Tibial nerve (tissue), 4 donors: Measurements from ENCODE around the gene HBZ. TPM values are rescaled to one million over a fixed set of nuclear protein-coding genes. Genes with fewer than 3 reads are reported as not detected.
A peak's percentile ranks its signal among the peaks of the same experiment; 100 is the strongest.
"Not testable (repeated sequence)": the region's sequence is repeated elsewhere in the genome, so short reads cannot be mapped to it uniquely, and the experiment has no call there.

Experiments used
- DNase-seq, 2 donors: peaks; one replicate each; pipeline ENCODE4 v3.0.0-alpha.2; 2019; ENCODE audit warnings: low spot score in 2 of 2
- H3K27ac ChIP-seq, 4 donors: fragments of 200-600 bp; sonication (generic) in 3 of 4; one replicate each; pipeline ENCODE4 v1.5.1; 2017 to 2019; ENCODE audit warnings: mild to moderate bottlenecking in 1 of 4
- H3K27me3 ChIP-seq, 2 donors: fragments of 200-600 bp; sonication (generic) in 1 of 2; one replicate each; pipeline versions ENCODE4 v1.5.1 to v1.6.0; 2017 to 2019
- H3K36me3 ChIP-seq, 3 donors: fragments of 200-600 bp; sonication (generic); one replicate each; pipeline ENCODE4 v1.5.1; 2018 to 2019
- H3K4me1 ChIP-seq, 4 donors: fragments of 200-600 bp; sonication (generic) in 3 of 4; one replicate each; pipeline ENCODE4 v1.5.1; 2017 to 2019
- H3K4me3 ChIP-seq, 4 donors: fragments of 200-600 bp; sonication (generic) in 3 of 4; one replicate each; pipeline ENCODE4 v1.5.1; 2017 to 2019; ENCODE audit warnings: mild to moderate bottlenecking in 1 of 4, moderate library complexity in 1 of 4
- H3K9me3 ChIP-seq, 4 donors: fragments of 200-600 bp; sonication (generic) in 3 of 4; one replicate each; pipeline ENCODE4 v1.5.1; 2017 to 2019
- CTCF ChIP-seq, 5 experiments: fragments of 200-600 bp in 3 of 5; fragments of 450-650 bp in 2 of 5; sonication (generic) in 3 of 5; IDR thresholded peaks; one replicate each; pipeline ENCODE4 v1.5.1; 2016 to 2019; ENCODE audit warnings: antibody characterized with exemption in 5 of 5, mild to moderate bottlenecking in 3 of 5, moderate library complexity in 2 of 5
- EP300 ChIP-seq, 2 donors: sonication (generic); formaldehyde crosslinking; IDR thresholded peaks; one replicate each; pipeline ENCODE4 v1.6.1; 2017; ENCODE audit warnings: antibody characterized with exemption in 2 of 2, mild to moderate bottlenecking in 1 of 2
- POLR2A ChIP-seq, 2 donors: fragments of 450-650 bp; IDR thresholded peaks; one replicate each; pipeline ENCODE4 v1.6.1; 2017; ENCODE audit warnings: antibody characterized with exemption in 2 of 2, mild to moderate bottlenecking in 2 of 2, moderate library complexity in 2 of 2
- WGBS, 2 donors: methylation state at CpG; one replicate each; pipeline ENCODE4 v1.1.5; 2018; 5-methylcytosine and 5-hydroxymethylcytosine counted together
- total RNA-seq, 4 donors: library from RNA; depleted of rRNA; stranded (reverse); fragments of >200 nt; gene quantifications; one replicate each; pipeline ENCODE4 v1.1.0, GENCODE V29; 2016

The HBZ gene
- total RNA-seq, 4 donors from 2014 or later = not detected

DNA sequence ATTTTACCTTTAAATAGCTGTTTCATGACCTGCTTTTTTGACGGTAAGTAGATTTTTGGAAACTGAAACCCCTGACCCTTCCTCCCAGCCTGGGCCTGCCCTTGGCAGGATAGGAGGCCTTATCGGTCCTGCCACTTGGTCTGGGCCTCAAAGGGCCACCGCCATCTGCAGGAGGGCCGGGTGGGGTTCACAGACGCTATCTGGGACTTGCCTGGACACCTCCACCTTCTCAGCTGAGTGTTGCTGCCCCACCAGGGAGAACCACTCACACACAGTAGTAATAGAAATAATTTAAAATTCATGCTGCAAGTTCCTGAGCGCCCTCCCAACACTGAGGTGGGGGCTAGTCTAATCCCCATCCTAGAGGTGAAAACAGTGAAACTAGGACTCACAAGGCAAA is 9.4 kb upstream of the HBZ start:
- TF ChIP-seq EP300 (IDR thresholded peaks at IDR 0.05) (no peak), POLR2A (IDR thresholded peaks at IDR 0.05) (no peak)
- WGBS, 2 donors = 70 to 76% methylated on average over 6 of the region's 6 CpGs
- H3K36me3 ChIP-seq = no peaks in the 10 kb centered on the region
- H3K27ac ChIP-seq = peak overlapping the region in 1 of 4 donors; percentile 25
- H3K4me3 ChIP-seq = no peak overlapping the region
- peaks cover 0 to 13% of the 10 kb centered on the region in 2 donors for H3K27me3 ChIP-seq
- no peak for DNase-seq
- H3K9me3 ChIP-seq = no peaks in the 10 kb centered on the region
- H3K4me1 ChIP-seq = peaks cover 0 to 16% (median 0%) of the 10 kb centered on the region in 4 donors

GRCh38 chr16:143456-143855 is 9.0 kb upstream of the HBZ start:
- Histone ChIP-seq H3K27me3 (peaks cover 0 to 13% of the 10 kb centered on the region in 2 donors), H3K4me1 (peaks cover 0 to 16% (median 0%) of the 10 kb centered on the region in 4 donors), H3K36me3 (no peaks in the 10 kb centered on the region), H3K4me3 (no peak overlapping the region), H3K27ac (no peak overlapping the region), H3K9me3 (no peaks in the 10 kb centered on the region)
- DNase-seq = no peak
- 50 to 68% methylated on average over 6 of the region's 6 CpGs for WGBS, 2 donors
- TF ChIP-seq POLR2A (IDR thresholded peaks at IDR 0.05) = no peak
- no peak for TF ChIP-seq EP300 (IDR thresholded peaks at IDR 0.05)
- TF ChIP-seq CTCF (IDR thresholded peaks at IDR 0.05) = no peak

DNA sequence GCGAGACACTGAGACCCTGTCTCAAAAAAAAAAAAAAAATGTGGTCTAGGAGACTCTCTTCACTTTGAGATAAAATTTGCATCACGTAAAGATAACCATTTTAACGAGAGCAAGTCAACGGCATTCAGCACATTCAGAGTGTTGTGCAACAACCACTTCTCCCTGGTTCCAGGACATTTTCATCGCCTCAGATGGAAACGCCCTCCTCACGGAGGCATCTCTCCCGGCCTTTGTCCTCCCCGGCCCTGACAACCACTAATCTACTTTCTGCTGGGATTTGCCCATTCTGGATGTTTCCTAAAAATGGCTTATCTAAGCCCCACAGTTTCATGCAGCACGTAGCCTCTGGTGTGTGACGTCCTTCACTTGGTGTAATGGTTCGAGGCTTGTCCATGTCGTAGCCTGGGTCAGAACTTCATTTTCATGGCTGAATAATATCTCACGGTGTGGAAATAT is 7.6 kb upstream of the HBZ start:
- Histone ChIP-seq H3K36me3 (no peaks in the 10 kb centered on the region), H3K27ac (no peak overlapping the region), H3K9me3 (no peaks in the 10 kb centered on the region), H3K4me3 (no peak overlapping the region), H3K4me1 (peaks cover 0 to 12% (median 0%) of the 10 kb centered on the region in 4 donors), H3K27me3 (peaks cover 0 to 13% of the 10 kb centered on the region in 2 donors)
- TF ChIP-seq POLR2A (IDR thresholded peaks at IDR 0.05) (no peak), EP300 (IDR thresholded peaks at IDR 0.05) (no peak), CTCF (IDR thresholded peaks at IDR 0.05) (no peak)
- WGBS, 2 donors = 87 to 94% methylated on average over 14 of the region's 14 CpGs
- DNase-seq = no peak

DNA sequence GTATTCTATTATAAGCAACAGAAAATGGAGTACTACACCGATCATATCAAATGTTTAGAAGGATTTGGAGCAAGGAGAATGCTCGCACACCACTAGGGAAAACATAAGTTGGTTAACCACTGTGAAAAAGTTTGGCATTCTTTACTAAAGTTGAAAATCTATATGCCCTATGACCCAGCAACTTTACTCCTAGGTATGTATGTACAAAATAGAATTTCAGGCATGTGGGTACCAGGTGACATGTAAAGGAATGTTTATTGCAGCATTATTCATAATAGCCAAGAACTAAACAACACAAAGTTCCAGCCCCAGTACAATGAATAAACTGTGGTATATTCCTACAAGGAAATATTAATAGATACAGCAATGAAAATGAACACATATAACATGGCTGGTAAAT is 5.8 kb upstream of the HBZ start:
- DNase-seq = no peak
- peaks cover 0 to 12% (median 0%) of the 10 kb centered on the region in 4 donors for H3K4me1 ChIP-seq
- whole genome bisulfite sequencing, 2 donors = 89 to 90% methylated on average over 2 of the region's 2 CpGs
- H3K9me3 ChIP-seq = no peaks in the 10 kb centered on the region
- peaks cover 0 to 19% of the 10 kb centered on the region in 2 donors for H3K27me3 ChIP-seq
- TF ChIP-seq EP300 (IDR thresholded peaks at IDR 0.05) (no peak), CTCF (IDR thresholded peaks at IDR 0.05) (no peak), POLR2A (IDR thresholded peaks at IDR 0.05) (no peak)
- no peak overlapping the region for H3K27ac ChIP-seq
- H3K36me3 ChIP-seq = no peaks in the 10 kb centered on the region
- no peak overlapping the region for H3K4me3 ChIP-seq

DNA sequence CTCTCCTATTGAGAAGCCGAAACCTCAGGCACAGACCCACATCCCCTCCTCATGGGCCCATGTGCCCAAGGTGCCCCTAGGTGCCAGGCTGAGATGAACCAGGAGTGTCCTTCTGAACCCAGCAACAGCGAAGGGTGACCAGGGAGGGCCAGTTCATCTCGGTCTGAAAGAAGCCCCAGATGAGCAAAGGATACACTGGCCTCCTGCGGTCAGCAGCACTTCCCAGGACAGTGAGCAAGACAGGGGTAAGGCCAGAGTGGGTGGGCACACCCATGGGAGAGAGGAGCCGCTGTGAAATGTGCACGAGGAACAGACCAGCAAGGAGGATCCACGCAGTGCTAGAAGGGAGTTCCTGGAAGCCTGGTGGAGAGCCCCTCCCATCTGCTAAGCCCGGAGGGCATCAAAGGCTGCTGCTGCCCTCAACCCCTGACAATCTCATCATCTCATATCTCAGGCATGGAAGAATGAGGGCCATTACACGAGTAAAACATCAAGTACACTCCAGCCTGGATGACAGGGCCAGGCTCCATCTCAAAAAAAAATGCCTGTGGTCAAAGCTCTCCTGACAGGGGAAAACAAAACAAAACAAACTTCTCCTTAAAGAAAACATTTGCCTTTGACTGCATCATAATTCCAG is 3.3 kb upstream of the HBZ start:
- Histone ChIP-seq H3K4me3 (no peak overlapping the region), H3K4me1 (peaks cover 0 to under 1% (median under 1%) of the 10 kb centered on the region in 4 donors), H3K9me3 (no peaks in the 10 kb centered on the region), H3K27ac (no peak overlapping the region), H3K36me3 (no peaks in the 10 kb centered on the region), H3K27me3 (peaks cover 0 to 14% of the 10 kb centered on the region in 2 donors)
- no peak for TF ChIP-seq EP300 (IDR thresholded peaks at IDR 0.05)
- TF ChIP-seq POLR2A (IDR thresholded peaks at IDR 0.05) = no peak
- TF ChIP-seq CTCF (IDR thresholded peaks at IDR 0.05) = no peak
- WGBS, 2 donors = 24 to 41% methylated on average over 9 of the region's 9 CpGs
- no peak for DNase-seq

DNA sequence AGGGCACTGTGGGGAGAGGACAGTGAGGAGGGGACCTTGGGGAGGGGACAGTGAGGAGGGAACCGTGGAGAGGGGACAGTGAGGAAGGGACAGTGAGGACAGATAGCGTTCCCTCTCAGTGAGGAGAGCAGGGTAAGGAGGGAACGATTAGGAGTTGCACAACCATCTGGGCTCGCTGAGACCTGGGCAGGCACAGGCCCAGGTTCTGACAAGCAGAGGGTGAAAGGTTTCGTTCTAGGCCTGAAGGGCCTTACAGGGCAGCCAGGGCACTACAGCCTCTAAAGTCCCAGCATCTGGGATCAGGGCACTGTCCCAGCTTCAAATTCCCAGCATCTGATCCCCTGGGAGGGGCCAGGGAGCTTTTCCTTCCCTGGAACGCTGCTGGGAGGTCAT is 681 bp downstream of the HBZ start:
- WGBS, 2 donors = 65 to 67% methylated on average over 5 of the region's 6 CpGs
- DNase-seq, H3K27ac ChIP-seq, H3K4me3 ChIP-seq, H3K9me3 ChIP-seq, H3K36me3 ChIP-seq: not testable (repeated sequence)
- Histone ChIP-seq H3K4me1 (peaks cover 0 to 11% (median 9%) of the 10 kb centered on the region in 4 donors), H3K27me3 (peaks cover 0 to 44% of the 10 kb centered on the region in 2 donors)

- H3K9me3 ChIP-seq, DNase-seq, H3K27ac ChIP-seq, H3K36me3 ChIP-seq: not testable (repeated sequence)
- H3K4me1 ChIP-seq = peaks cover 0 to 11% (median 9%) of the 10 kb centered on the region in 4 donors
- peaks cover 0 to 46% of the 10 kb centered on the region in 2 donors for H3K27me3 ChIP-seq
- H3K4me3 ChIP-seq = peak overlapping the region in 1 of 4 donors; percentile 50
- no CpG with 5 or more reads among the region's 74 CpGs for WGBS, 2 donors
Observed at GRCh38 chr16:153550-154216, 1.2 kb downstream of the HBZ start.
